Measurements from ENCODE around the gene PTPRN. TPM values are rescaled to one million over a fixed set of nuclear protein-coding genes. Genes with fewer than 3 reads are reported as not detected.

PTPRN gene
- total RNA-seq (2021): 6.3 and 6.5 TPM in 2 replicates
- long read RNA-seq, transcript PTPRN-201 (23 exons, 3,784 nt): major isoform, 6 of 29 reads
- long read RNA-seq, partial matches to known transcripts: 6 of 29 reads
- long read RNA-seq, other reads (novel, unspliced or antisense): 14 of 29 reads

DNA sequence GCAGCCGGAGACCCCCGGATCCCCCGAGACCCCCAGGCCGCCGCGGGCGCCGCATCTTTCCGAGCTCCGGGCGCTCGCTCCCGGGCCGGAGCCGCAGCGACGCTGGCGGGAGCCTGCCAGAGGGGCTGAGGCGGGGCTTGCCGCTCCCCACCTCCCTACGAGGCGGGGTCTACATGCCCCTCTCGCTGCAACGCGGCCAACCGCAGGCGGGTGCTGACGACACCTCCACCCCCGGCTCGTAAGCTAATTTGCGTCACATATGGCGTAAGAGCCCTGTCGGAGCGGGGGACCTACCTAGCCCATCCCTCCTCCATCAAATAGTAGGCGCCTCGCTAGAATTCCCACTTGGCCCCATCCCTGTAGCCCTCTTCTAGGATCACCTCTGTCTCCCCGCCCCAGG, at the start of gene PTPRN:
PTPRN (minus strand) TSS at position 124 of the 400 bp plus-strand sequence; CDS start at position 55, 69 bp downstream.
- Histone ChIP-seq H2AFZ (ENCODE audit: low read length) (no peak within 1 kb of the TSS), H2BK15ac (ENCODE audit: low read depth, low read length) (no peak within 1 kb of the TSS), H4K91ac (ENCODE audit: insufficient read length, low read depth, low read length) (no peak within 1 kb of the TSS), H4K8ac (replicated peaks; ENCODE audit: insufficient read length, low read depth, low read length) (no peak within 1 kb of the TSS), H3K27ac (ENCODE audit: insufficient read length, low read depth, low read length) (no peak within 1 kb of the TSS), H3K23ac (ENCODE audit: insufficient read length, low read depth, low read length) (no peak within 1 kb of the TSS), H3K23me2 (ENCODE audit: insufficient read length, low read depth, low read length, poor library complexity, severe bottlenecking) (peaks cover 11% of the 10 kb centered on the region), H3K56ac (ENCODE audit: insufficient read length, low read depth, low read length) (no peak within 1 kb of the TSS), H2AK5ac (ENCODE audit: insufficient read length, low read length) (no peak within 1 kb of the TSS), H3K79me2 (ENCODE audit: insufficient read depth, low read length) (no peaks in the 10 kb centered on the region), H3K18ac (ENCODE audit: insufficient read length, low read depth, low read length) (no peak within 1 kb of the TSS), H2BK20ac (ENCODE audit: low read depth, low read length, poor library complexity, severe bottlenecking) (no peak within 1 kb of the TSS), H3K4ac (ENCODE audit: low read depth, low read length) (no peak within 1 kb of the TSS), H3K79me1 (ENCODE audit: insufficient read depth, low read depth, low read length, poor library complexity, severe bottlenecking) (no peaks in the 10 kb centered on the region), H2BK12ac (ENCODE audit: insufficient read length, low read depth, low read length) (no peak within 1 kb of the TSS), H3K27me3 (ENCODE audit: insufficient read depth, low read length) (no peaks in the 10 kb centered on the region), H3K14ac (ENCODE audit: insufficient read depth, low read length) (no peak within 1 kb of the TSS), H3K4me2 (ENCODE audit: insufficient read depth, insufficient read length, low read length) (peak within 1 kb of the TSS; percentile 96), H2BK120ac (ENCODE audit: low read depth, low read length, poor library complexity, severe bottlenecking) (no peak within 1 kb of the TSS), H3K9ac (ENCODE audit: extremely low read depth, insufficient read length, low read length) (no peak within 1 kb of the TSS), H3K9me3 (ENCODE audit: control insufficient read depth, low read depth, low read length) (no peaks in the 10 kb centered on the region), H3T11ph (ENCODE audit: low read length) (no peak within 1 kb of the TSS), H4K5ac (ENCODE audit: insufficient read length, low read depth, low read length) (no peak within 1 kb of the TSS), H2BK5ac (ENCODE audit: insufficient read length, low read length) (no peak within 1 kb of the TSS), H4K20me1 (ENCODE audit: control insufficient read depth, insufficient read depth, insufficient read length) (no peaks in the 10 kb centered on the region), H3K4me1 (ENCODE audit: insufficient read depth, low read length) (no peaks in the 10 kb centered on the region; the same call in 1 of the 2 replicates)
- Mint-ChIP-seq H3K4me1 (peaks cover 26 to 28% of the 10 kb centered on the region in 2 experiments), H3K27ac (0 out of 7 replicates have a peak within 1 kb of the TSS, but pooled peaks of 1 of the 3 experiments have one; percentile 64), H3K27me3 (ENCODE audit: low read depth) (peaks cover 46% of the 10 kb centered on the region), H3K4me3 (peak within 1 kb of the TSS; percentile 72 to 88), H3K36me3 (ENCODE audit: insufficient read depth in 1 of 3, low read depth in 3 of 3) (peaks cover 0 to 5% (median 1%) of the 10 kb centered on the region in 3 experiments; a peak in 2 of 7 replicates), H3K9me3 (peaks cover 0 to 2% of the 10 kb centered on the region in 2 experiments; a peak in 2 of 5 replicates)
- TF ChIP-seq, protein P1, sequence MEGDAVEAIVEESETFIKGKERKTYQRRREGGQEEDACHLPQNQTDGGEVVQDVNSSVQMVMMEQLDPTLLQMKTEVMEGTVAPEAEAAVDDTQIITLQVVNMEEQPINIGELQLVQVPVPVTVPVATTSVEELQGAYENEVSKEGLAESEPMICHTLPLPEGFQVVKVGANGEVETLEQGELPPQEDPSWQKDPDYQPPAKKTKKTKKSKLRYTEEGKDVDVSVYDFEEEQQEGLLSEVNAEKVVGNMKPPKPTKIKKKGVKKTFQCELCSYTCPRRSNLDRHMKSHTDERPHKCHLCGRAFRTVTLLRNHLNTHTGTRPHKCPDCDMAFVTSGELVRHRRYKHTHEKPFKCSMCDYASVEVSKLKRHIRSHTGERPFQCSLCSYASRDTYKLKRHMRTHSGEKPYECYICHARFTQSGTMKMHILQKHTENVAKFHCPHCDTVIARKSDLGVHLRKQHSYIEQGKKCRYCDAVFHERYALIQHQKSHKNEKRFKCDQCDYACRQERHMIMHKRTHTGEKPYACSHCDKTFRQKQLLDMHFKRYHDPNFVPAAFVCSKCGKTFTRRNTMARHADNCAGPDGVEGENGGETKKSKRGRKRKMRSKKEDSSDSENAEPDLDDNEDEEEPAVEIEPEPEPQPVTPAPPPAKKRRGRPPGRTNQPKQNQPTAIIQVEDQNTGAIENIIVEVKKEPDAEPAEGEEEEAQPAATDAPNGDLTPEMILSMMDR (conservative IDR thresholded peaks at IDR 0.05): no peak
- no CpG with 5 or more reads among the region's 37 CpGs for WGBS (ENCODE audit: extremely low coverage, insufficient read length, low lambda C conversion rate)
- DNase-seq: peak; percentile 92

Data from H9 (cell line).